ENCODE measurements around the gene DDHD1. TPM values are rescaled to one million over a fixed set of nuclear protein-coding genes. Genes with fewer than 3 reads are reported as not detected.

The DDHD1 gene
- total RNA-seq, 1 experiment from 2014 or later: 15.7 TPM

GRCh38 chr14:53193193-53193592, 40.1 kb upstream of the DDHD1 start:
- no peak overlapping the region for H2BK15ac ChIP-seq (ENCODE audit: low read depth, low read length)

More at GRCh38 chr14:53193193-53193592, 40.1 kb upstream of the DDHD1 start:
- Histone ChIP-seq H3K56ac (ENCODE audit: insufficient read length, low read depth, low read length) (no peak overlapping the region), H3K23me2 (ENCODE audit: insufficient read length, low read depth, low read length, poor library complexity, severe bottlenecking) (no peaks in the 10 kb centered on the region), H3K4me1 (ENCODE audit: insufficient read depth, low read length) (no peaks in the 10 kb centered on the region; the same call in 1 of the 2 replicates), H2AK5ac (ENCODE audit: insufficient read length, low read length) (no peak overlapping the region), H3K4ac (ENCODE audit: low read depth, low read length) (no peak overlapping the region), H3K27me3 (ENCODE audit: insufficient read depth, low read length) (no peaks in the 10 kb centered on the region), H3K14ac (ENCODE audit: insufficient read depth, low read length) (no peak overlapping the region), H3K18ac (ENCODE audit: insufficient read length, low read depth, low read length) (no peak overlapping the region), H3T11ph (ENCODE audit: low read length) (no peak overlapping the region), H3K79me2 (ENCODE audit: insufficient read depth, low read length) (no peaks in the 10 kb centered on the region), H2BK20ac (ENCODE audit: low read depth, low read length, poor library complexity, severe bottlenecking) (no peak overlapping the region), H4K20me1 (ENCODE audit: control insufficient read depth, insufficient read depth, insufficient read length) (no peaks in the 10 kb centered on the region), H3K27ac (ENCODE audit: insufficient read length, low read depth, low read length) (no peak overlapping the region), H3K9me3 (ENCODE audit: control insufficient read depth, low read depth, low read length) (no peaks in the 10 kb centered on the region), H2BK12ac (ENCODE audit: insufficient read length, low read depth, low read length) (no peak overlapping the region), H4K5ac (ENCODE audit: insufficient read length, low read depth, low read length) (no peak overlapping the region), H4K8ac (replicated peaks; ENCODE audit: insufficient read length, low read depth, low read length) (no peak overlapping the region), H4K91ac (ENCODE audit: insufficient read length, low read depth, low read length) (no peak overlapping the region), H3K9ac (ENCODE audit: extremely low read depth, insufficient read length, low read length) (no peak overlapping the region), H3K4me2 (ENCODE audit: insufficient read depth, insufficient read length, low read length) (no peak overlapping the region), H2AFZ (ENCODE audit: low read length) (no peak overlapping the region), H2BK120ac (ENCODE audit: low read depth, low read length, poor library complexity, severe bottlenecking) (no peak overlapping the region), H2BK5ac (ENCODE audit: insufficient read length, low read length) (no peak overlapping the region), H3K23ac (ENCODE audit: insufficient read length, low read depth, low read length) (no peak overlapping the region), H3K79me1 (ENCODE audit: insufficient read depth, low read depth, low read length, poor library complexity, severe bottlenecking) (no peaks in the 10 kb centered on the region)
- Mint-ChIP-seq H3K4me3 (no peak overlapping the region), H3K36me3 (ENCODE audit: insufficient read depth in 1 of 3, low read depth in 3 of 3) (no peaks in the 10 kb centered on the region), H3K27me3 (ENCODE audit: low read depth) (no peaks in the 10 kb centered on the region), H3K4me1 (peaks cover 8 to 9% of the 10 kb centered on the region in 2 experiments), H3K27ac (peak overlapping the region in 1 of 3 experiments; percentile 81; a peak in 1 of 7 replicates), H3K9me3 (no peaks in the 10 kb centered on the region)
- DNase-seq: no peak
- WGBS (ENCODE audit: extremely low coverage, insufficient read length, low lambda C conversion rate): no CpG with 5 or more reads among the region's 7 CpGs
- no peak for TF ChIP-seq CTCF (conservative IDR thresholded peaks at IDR 0.05)
